ENCODE results near the gene EHMT2. TPM values are rescaled to one million over a fixed set of nuclear protein-coding genes. Genes with fewer than 3 reads are reported as not detected.

Gene EHMT2
- total RNA-seq, 1 donor from 2014 or later, result 53.4 TPM

GRCh38 chr6:31886541-31886991 lies 10.9 kb downstream of the EHMT2 start:
- no peak for TF ChIP-seq CTCF (IDR thresholded peaks at IDR 0.05; ENCODE audit: unreplicated experiment)
- Mint-ChIP-seq H3K27ac (ENCODE audit: unreplicated experiment) (no peak overlapping the region), H3K4me3 (ENCODE audit: unreplicated experiment) (no peak overlapping the region), H3K27me3 (ENCODE audit: unreplicated experiment) (peaks cover 8% of the 10 kb centered on the region), H3K4me1 (ENCODE audit: unreplicated experiment) (peaks cover 3% of the 10 kb centered on the region), H3K36me3 (ENCODE audit: low read depth, unreplicated experiment) (peaks cover 19% of the 10 kb centered on the region), H3K9me3 (ENCODE audit: unreplicated experiment) (no peaks in the 10 kb centered on the region)
- DNase-seq (ENCODE audit: low spot score), result no peak

- Mint-ChIP-seq H3K27ac (ENCODE audit: unreplicated experiment) (no peak overlapping the region), H3K36me3 (ENCODE audit: low read depth, unreplicated experiment) (peaks cover 16% of the 10 kb centered on the region), H3K27me3 (ENCODE audit: unreplicated experiment) (peaks cover 10% of the 10 kb centered on the region), H3K4me1 (ENCODE audit: unreplicated experiment) (peaks cover 3% of the 10 kb centered on the region), H3K9me3 (ENCODE audit: unreplicated experiment) (no peaks in the 10 kb centered on the region), H3K4me3 (ENCODE audit: unreplicated experiment) (no peak overlapping the region)
- DNase-seq (ENCODE audit: low spot score), result no peak
- TF ChIP-seq CTCF (IDR thresholded peaks at IDR 0.05; ENCODE audit: unreplicated experiment), result no peak
Measured at GRCh38 chr6:31884528-31885035, 12.9 kb downstream of the EHMT2 start.

- Mint-ChIP-seq H3K4me1 (ENCODE audit: unreplicated experiment) (no peaks in the 10 kb centered on the region), H3K27me3 (ENCODE audit: unreplicated experiment) (peaks cover 13% of the 10 kb centered on the region), H3K27ac (ENCODE audit: unreplicated experiment) (no peak overlapping the region), H3K36me3 (ENCODE audit: low read depth, unreplicated experiment) (peaks cover 13% of the 10 kb centered on the region), H3K4me3 (ENCODE audit: unreplicated experiment) (no peak overlapping the region), H3K9me3 (ENCODE audit: unreplicated experiment) (no peaks in the 10 kb centered on the region)
- DNase-seq (ENCODE audit: low spot score), result no peak
- TF ChIP-seq CTCF (IDR thresholded peaks at IDR 0.05; ENCODE audit: unreplicated experiment), result no peak
Measured at GRCh38 chr6:31883676-31884075, 13.8 kb downstream of the EHMT2 start.

GRCh38 chr6:31882344-31882743 lies 15.2 kb downstream of the EHMT2 start:
- DNase-seq (ENCODE audit: low spot score), result no peak
- H3K4me3 Mint-ChIP-seq (ENCODE audit: unreplicated experiment), result no peak overlapping the region
- H3K27me3 Mint-ChIP-seq (ENCODE audit: unreplicated experiment), result peaks cover 13% of the 10 kb centered on the region
- no peaks in the 10 kb centered on the region for H3K9me3 Mint-ChIP-seq (ENCODE audit: unreplicated experiment)
- no peak for TF ChIP-seq CTCF (IDR thresholded peaks at IDR 0.05; ENCODE audit: unreplicated experiment)
- H3K27ac Mint-ChIP-seq (ENCODE audit: unreplicated experiment), result no peak overlapping the region
- H3K4me1 Mint-ChIP-seq (ENCODE audit: unreplicated experiment), result no peaks in the 10 kb centered on the region
- peaks cover 13% of the 10 kb centered on the region for H3K36me3 Mint-ChIP-seq (ENCODE audit: low read depth, unreplicated experiment)

- Mint-ChIP-seq H3K27ac (ENCODE audit: unreplicated experiment) (no peak overlapping the region), H3K4me3 (ENCODE audit: unreplicated experiment) (peak overlapping the region; percentile 9)
Measured at GRCh38 chr6:31881136-31881859, 16.2 kb downstream of the EHMT2 start.

More at GRCh38 chr6:31881136-31881859, 16.2 kb downstream of the EHMT2 start:
- H3K27me3 Mint-ChIP-seq (ENCODE audit: unreplicated experiment), result peaks cover 13% of the 10 kb centered on the region
- no peak for TF ChIP-seq CTCF (IDR thresholded peaks at IDR 0.05; ENCODE audit: unreplicated experiment)
- no peaks in the 10 kb centered on the region for H3K4me1 Mint-ChIP-seq (ENCODE audit: unreplicated experiment)
- peaks cover 11% of the 10 kb centered on the region for H3K36me3 Mint-ChIP-seq (ENCODE audit: low read depth, unreplicated experiment)
- H3K9me3 Mint-ChIP-seq (ENCODE audit: unreplicated experiment), result no peaks in the 10 kb centered on the region
- no peak for DNase-seq (ENCODE audit: low spot score)
